HUES48 (cell line): Measurements from ENCODE around the gene MAPK8IP2.

Source experiments
- H3K27ac ChIP-seq: one replicate; pipeline ENCODE4 v1.7.0; 2013; ENCODE audit warnings: low read depth, low read length, inconsistent platforms
- H3K27me3 ChIP-seq: 2 replicates; pipeline ENCODE4 v1.6.1; 2013; ENCODE audit warnings: mild to moderate bottlenecking, low read length; ENCODE audit not compliant: control insufficient read depth, insufficient read depth
- H3K36me3 ChIP-seq: 2 replicates; pipeline ENCODE4 v1.6.1; 2013; ENCODE audit warnings: low read length; ENCODE audit not compliant: control insufficient read depth, insufficient read depth
- H3K4me1 ChIP-seq: 2 replicates; pipeline ENCODE4 v1.6.1; 2013; ENCODE audit warnings: mild to moderate bottlenecking, low read length; ENCODE audit not compliant: control insufficient read depth, insufficient read depth
- H3K4me3 ChIP-seq: 2 replicates; pipeline ENCODE4 v1.5.1; 2013; ENCODE audit warnings: mild to moderate bottlenecking, low read depth, low read length
- H3K9ac ChIP-seq: 2 replicates; pipeline ENCODE4 v1.6.1; 2013; ENCODE audit warnings: mild to moderate bottlenecking, low read depth, low read length, moderate library complexity
- H3K9me3 ChIP-seq: 2 replicates; pipeline ENCODE4 v1.6.1; 2013; ENCODE audit warnings: low read length; ENCODE audit not compliant: control insufficient read depth, insufficient read depth

Gene MAPK8IP2

GRCh38 chr22:50600538-50600937 lies at the start of gene MAPK8IP2:
MAPK8IP2 (plus strand) TSS chr22:50600793; CDS start chr22:50600819, 26 bp downstream.
- peak within 1 kb of the TSS; percentile 43 for H3K4me3 ChIP-seq
- peaks cover 74% of the 10 kb centered on the region for H3K27me3 ChIP-seq
- H3K27ac ChIP-seq, result no peak within 1 kb of the TSS

GRCh38 chr22:50551160-50551752 lies 49.3 kb upstream of the MAPK8IP2 start:
- Histone ChIP-seq H3K9ac (no peak overlapping the region), H3K4me1 (0 out of 2 replicates have a peak, but pooled peaks cover 3% of the 10 kb centered on the region), H3K36me3 (no peaks in the 10 kb centered on the region), H3K9me3 (no peaks in the 10 kb centered on the region), H3K4me3 (no peak overlapping the region), H3K27ac (no peak overlapping the region), H3K27me3 (no peaks in the 10 kb centered on the region)

More at GRCh38 chr22:50600538-50600937, at the start of gene MAPK8IP2:
- H3K9me3 ChIP-seq, result no peaks in the 10 kb centered on the region
- H3K9ac ChIP-seq, result no peak within 1 kb of the TSS
- no peaks in the 10 kb centered on the region for H3K4me1 ChIP-seq
- H3K36me3 ChIP-seq, result no peaks in the 10 kb centered on the region

- Histone ChIP-seq H3K27me3 (no peaks in the 10 kb centered on the region), H3K4me3 (no peak overlapping the region), H3K9me3 (no peaks in the 10 kb centered on the region), H3K9ac (no peak overlapping the region), H3K4me1 (0 out of 2 replicates have a peak, but pooled peaks cover 3% of the 10 kb centered on the region), H3K36me3 (no peaks in the 10 kb centered on the region), H3K27ac (no peak overlapping the region)
Measured at GRCh38 chr22:50553310-50553709, 47.3 kb upstream of the MAPK8IP2 start.

GRCh38 chr22:50556703-50557102 lies 43.9 kb upstream of the MAPK8IP2 start:
- no peak overlapping the region for H3K27ac ChIP-seq
- H3K4me1 ChIP-seq, result 0 out of 2 replicates have a peak, but pooled peaks cover 3% of the 10 kb centered on the region
- H3K9me3 ChIP-seq, result no peaks in the 10 kb centered on the region
- no peaks in the 10 kb centered on the region for H3K27me3 ChIP-seq
- no peak overlapping the region for H3K4me3 ChIP-seq
- no peak overlapping the region for H3K9ac ChIP-seq
- H3K36me3 ChIP-seq, result no peaks in the 10 kb centered on the region

GRCh38 chr22:50560034-50560433 lies 40.6 kb upstream of the MAPK8IP2 start:
- H3K9ac ChIP-seq, result no peak overlapping the region
- no peak overlapping the region for H3K27ac ChIP-seq
- H3K27me3 ChIP-seq, result peaks cover 7% of the 10 kb centered on the region; the same call in 1 of the 2 replicates
- no peaks in the 10 kb centered on the region for H3K36me3 ChIP-seq
- no peak overlapping the region for H3K4me3 ChIP-seq
- 0 out of 2 replicates have a peak, but pooled peaks cover 3% of the 10 kb centered on the region for H3K4me1 ChIP-seq
- H3K9me3 ChIP-seq, result no peaks in the 10 kb centered on the region

GRCh38 chr22:50561401-50562358 lies 38.9 kb upstream of the MAPK8IP2 start:
- no peaks in the 10 kb centered on the region for H3K4me1 ChIP-seq
- H3K27ac ChIP-seq, result no peak overlapping the region
- no peaks in the 10 kb centered on the region for H3K36me3 ChIP-seq
- no peaks in the 10 kb centered on the region for H3K9me3 ChIP-seq
- H3K4me3 ChIP-seq, result no peak overlapping the region
- peaks cover 7% of the 10 kb centered on the region; the same call in 1 of the 2 replicates for H3K27me3 ChIP-seq
- H3K9ac ChIP-seq, result no peak overlapping the region

GRCh38 chr22:50562523-50563412 lies 37.8 kb upstream of the MAPK8IP2 start, which contains the start of gene SYCE3:
SYCE3 (minus strand) TSS chr22:50562919; CDS start chr22:50556405, 6,514 bp downstream.
- peaks cover 7% of the 10 kb centered on the region; the same call in 1 of the 2 replicates for H3K27me3 ChIP-seq
- no peaks in the 10 kb centered on the region for H3K4me1 ChIP-seq
- H3K4me3 ChIP-seq, result peak within 1 kb of the TSS; percentile 96
- H3K36me3 ChIP-seq, result peaks cover 3% of the 10 kb centered on the region; the same call in 1 of the 2 replicates
- no peak within 1 kb of the TSS for H3K27ac ChIP-seq
- no peak within 1 kb of the TSS; the same call in 1 of the 2 replicates for H3K9ac ChIP-seq
- no peaks in the 10 kb centered on the region for H3K9me3 ChIP-seq

- no peaks in the 10 kb centered on the region for H3K4me1 ChIP-seq
- peaks cover 7% of the 10 kb centered on the region; the same call in 1 of the 2 replicates for H3K27me3 ChIP-seq
- no peak overlapping the region; the same call in 1 of the 2 replicates for H3K9ac ChIP-seq
- H3K36me3 ChIP-seq, result peaks cover 9% of the 10 kb centered on the region
- no peak overlapping the region for H3K27ac ChIP-seq
- peak overlapping the region; percentile 96 for H3K4me3 ChIP-seq
- H3K9me3 ChIP-seq, result no peaks in the 10 kb centered on the region
Measured at GRCh38 chr22:50563413-50564160, 37.0 kb upstream of the MAPK8IP2 start.

- Histone ChIP-seq H3K9ac (no peak overlapping the region), H3K36me3 (peaks cover 16% of the 10 kb centered on the region), H3K4me1 (no peaks in the 10 kb centered on the region), H3K27me3 (peaks cover 7% of the 10 kb centered on the region; the same call in 1 of the 2 replicates), H3K4me3 (no peak overlapping the region), H3K9me3 (no peaks in the 10 kb centered on the region), H3K27ac (no peak overlapping the region)
Measured at GRCh38 chr22:50564289-50564688, 36.3 kb upstream of the MAPK8IP2 start.
